ENCODE results near the gene CMTM5.

CMTM5 gene

DNA sequence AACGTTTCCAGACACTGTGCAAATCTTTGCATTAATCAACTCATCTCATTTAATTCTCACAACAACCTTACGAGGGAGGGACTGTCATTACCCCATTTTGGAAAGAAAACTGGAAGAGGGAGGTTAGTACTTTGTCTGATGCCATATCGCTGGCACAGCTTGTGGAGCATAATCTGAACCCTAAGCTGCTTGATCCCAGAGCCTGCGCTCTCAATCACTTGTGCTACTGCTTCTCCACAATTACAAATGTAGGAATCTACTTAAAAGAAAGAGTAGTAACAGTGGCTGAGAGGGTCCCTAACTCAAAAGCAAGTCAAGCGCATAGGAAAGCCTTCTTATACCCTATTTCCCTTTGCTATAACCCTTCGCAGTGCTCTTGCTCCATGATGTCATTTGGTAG is 15.1 kb upstream of the CMTM5 start:
- TF ChIP-seq, protein P1, sequence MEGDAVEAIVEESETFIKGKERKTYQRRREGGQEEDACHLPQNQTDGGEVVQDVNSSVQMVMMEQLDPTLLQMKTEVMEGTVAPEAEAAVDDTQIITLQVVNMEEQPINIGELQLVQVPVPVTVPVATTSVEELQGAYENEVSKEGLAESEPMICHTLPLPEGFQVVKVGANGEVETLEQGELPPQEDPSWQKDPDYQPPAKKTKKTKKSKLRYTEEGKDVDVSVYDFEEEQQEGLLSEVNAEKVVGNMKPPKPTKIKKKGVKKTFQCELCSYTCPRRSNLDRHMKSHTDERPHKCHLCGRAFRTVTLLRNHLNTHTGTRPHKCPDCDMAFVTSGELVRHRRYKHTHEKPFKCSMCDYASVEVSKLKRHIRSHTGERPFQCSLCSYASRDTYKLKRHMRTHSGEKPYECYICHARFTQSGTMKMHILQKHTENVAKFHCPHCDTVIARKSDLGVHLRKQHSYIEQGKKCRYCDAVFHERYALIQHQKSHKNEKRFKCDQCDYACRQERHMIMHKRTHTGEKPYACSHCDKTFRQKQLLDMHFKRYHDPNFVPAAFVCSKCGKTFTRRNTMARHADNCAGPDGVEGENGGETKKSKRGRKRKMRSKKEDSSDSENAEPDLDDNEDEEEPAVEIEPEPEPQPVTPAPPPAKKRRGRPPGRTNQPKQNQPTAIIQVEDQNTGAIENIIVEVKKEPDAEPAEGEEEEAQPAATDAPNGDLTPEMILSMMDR (IDR thresholded peaks at IDR 0.05; ENCODE audit: low read length, missing control alignments): no peak
- no peak for DNase-seq (ENCODE audit: low read depth)

DNA sequence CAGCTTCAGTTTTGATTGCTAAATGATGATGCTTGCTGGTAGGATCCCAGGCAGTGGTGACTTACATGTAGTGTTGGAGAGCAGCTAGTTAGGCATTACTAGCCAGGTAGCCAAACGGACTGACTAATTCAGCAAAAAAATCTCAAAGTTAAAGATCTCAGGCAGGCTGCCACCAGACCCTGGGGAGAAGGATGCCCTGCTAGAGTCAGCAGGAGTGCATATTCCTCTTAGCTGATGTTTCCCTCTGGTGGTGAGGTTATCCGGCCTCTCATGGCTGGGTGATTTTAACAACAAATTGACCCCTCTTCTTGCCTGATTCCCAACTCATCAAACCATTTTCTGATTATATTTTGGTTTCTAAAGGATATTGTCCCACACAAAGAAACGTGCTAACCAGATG is 14.6 kb upstream of the CMTM5 start:
- no peak for DNase-seq (ENCODE audit: low read depth)
- H3K4me3 ChIP-seq (replicated peaks; ENCODE audit: low read depth, low read length): no peak overlapping the region
- TF ChIP-seq, protein P1 (IDR thresholded peaks at IDR 0.05; ENCODE audit: low read length, missing control alignments): peak; percentile 13

More for the DNA sequence above, 15.1 kb upstream of the CMTM5 start:
- no peak overlapping the region for H3K4me3 ChIP-seq (replicated peaks; ENCODE audit: low read depth, low read length)

DNA sequence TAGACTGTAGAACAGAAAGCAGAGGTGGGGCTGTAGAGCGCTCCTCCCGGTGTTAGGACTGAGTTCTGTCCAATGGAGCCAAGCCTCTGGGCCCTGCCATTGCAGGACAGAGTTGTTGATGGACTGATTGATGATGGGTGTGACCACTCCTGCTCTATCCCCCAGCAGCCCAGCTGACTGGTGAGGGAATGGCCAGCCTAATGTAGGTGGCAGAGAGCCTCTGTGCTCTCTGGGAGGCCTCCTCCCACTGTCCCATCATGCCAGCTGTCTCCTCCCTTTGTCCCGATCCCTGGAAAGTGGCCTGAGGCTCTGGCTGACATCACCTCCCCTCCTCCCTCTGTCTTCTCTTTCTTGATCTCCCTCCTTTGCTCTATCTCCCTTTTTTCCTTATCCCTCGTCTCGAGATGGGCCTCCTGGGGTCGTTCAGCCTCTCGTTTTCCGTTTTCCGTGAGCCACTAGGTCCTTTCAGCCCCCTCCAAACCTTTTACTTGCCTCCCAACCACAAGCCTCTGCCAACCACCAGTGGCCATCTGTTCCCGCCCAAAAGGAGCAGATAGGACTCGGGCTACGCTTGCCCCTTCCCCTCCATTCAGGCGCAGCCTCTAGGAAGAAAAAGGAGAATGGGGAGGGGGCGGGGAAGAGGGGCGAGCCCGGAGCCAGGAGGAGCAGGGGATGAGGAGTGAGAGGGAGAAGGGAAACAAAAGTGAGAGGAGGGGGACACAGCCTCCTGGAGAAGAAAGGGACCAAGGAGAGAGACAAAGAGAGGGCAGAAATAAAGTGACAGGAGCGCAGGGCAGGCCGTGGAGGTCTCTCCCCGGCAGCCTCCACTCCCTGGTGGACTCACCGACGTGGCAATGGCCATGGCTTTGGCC is 12.4 kb upstream of the CMTM5 start:
- no peak for DNase-seq (ENCODE audit: low read depth)
- H3K4me3 ChIP-seq (replicated peaks; ENCODE audit: low read depth, low read length): peak overlapping the region; percentile 30
- TF ChIP-seq, protein P1 (IDR thresholded peaks at IDR 0.05; ENCODE audit: low read length, missing control alignments): no peak

DNA sequence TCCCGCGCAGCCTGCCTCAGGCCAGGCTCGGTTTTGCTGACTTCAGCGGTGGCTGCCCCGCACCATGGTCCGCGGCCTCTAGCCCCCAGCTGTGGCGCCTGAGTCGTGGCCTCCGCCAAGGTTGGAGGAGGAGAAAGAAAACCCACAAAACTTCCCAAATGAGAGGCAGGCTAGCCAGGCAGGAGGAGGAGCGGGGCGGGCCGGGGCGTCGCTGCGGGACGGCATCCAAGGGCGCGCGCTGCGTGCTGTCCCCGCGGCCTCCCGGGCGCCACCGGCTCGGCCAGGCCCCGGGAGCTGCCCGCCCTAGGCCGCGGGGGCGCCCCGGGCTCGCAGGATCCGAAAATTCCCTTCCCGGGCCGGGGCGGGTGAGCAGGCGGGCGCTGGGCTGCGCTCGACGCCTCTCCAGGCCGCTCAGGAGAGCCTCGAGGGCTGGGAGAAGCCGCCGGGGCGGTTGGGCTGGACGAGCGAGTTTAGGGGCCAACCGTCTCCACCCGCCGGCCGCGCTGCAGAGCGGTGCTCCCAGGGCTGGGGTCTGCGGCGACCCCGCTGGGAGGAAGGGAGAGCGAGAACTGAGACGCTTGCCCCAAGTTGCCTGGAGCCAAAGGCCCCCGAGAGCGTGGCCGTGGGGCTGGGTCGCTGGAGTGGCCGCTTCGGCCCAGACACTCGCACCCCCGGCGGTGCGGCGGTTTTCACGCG is 11.7 kb upstream of the CMTM5 start, which contains the start of gene EFS:
TSS of gene EFS (minus strand) at position 137 of the 696 bp plus-strand sequence. CDS start 147 bp downstream, outside the sequence.
- TF ChIP-seq, protein P1 (IDR thresholded peaks at IDR 0.05; ENCODE audit: low read length, missing control alignments): no peak
- DNase-seq (ENCODE audit: low read depth): no peak
- peak within 1 kb of the TSS; percentile 30 for H3K4me3 ChIP-seq (replicated peaks; ENCODE audit: low read depth, low read length)

DNA sequence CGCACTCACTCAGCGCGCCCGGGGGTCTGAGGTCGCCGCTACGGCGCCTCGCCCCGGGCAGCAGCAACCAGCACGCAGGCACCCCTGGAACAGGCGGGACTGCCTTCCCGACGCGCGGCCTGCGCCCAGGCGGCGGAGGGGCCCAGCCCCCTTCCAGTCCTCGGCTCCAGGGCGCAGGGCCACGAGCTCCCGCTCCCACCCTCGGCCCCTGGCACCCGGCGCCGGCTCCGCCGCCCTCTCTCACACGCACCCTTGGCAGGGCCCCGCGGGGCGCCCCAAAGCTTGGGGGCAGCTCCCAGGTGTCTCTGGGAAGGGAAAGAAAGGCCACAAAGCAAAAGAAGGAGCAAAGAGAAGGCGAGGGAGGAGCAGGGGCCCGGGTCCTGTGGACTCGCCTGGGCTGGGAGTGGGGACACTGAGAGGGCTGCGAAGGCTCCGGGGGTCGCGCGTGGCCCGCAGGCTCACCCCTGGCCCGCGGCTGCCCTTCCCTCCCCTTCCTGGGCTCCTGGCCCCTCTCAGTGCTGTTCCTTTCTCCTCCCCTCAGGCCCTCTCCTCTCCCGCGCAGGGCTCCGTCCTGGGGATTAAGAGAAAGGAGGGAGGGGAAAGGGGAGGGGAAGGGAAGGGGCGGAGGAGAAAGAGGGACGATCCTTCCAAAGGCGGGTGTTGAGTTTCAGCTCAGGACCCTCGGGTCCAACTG is 11.0 kb upstream of the CMTM5 start:
- TF ChIP-seq, protein P1 (IDR thresholded peaks at IDR 0.05; ENCODE audit: low read length, missing control alignments): no peak
- peak overlapping the region; percentile 27 for H3K4me3 ChIP-seq (replicated peaks; ENCODE audit: low read depth, low read length)
- DNase-seq (ENCODE audit: low read depth): peak; percentile 32

DNA sequence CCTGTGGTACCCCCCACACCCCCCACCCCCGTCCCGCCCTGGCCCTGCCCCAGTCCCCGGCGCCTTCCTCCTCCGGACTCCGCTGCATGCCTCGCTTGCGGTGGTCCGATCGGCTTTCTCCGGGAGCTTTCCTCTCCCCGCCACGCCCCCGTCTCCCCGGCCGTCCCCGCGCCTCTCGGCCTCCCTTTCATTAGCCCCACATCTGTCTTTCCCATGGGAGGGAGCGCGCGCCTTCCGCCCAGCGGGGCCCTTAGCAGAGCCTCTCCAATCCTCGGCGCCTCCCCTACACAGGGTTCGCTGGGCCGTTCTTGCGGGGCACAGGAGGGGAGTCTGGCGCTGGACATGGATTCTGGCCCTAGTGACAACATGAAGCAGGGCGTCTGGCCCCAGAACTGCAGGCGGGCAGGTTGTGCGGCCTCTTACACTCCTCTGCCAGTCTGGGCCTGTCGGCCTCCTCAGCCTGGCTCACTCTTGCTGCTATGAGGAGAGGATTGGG is 10.4 kb upstream of the CMTM5 start:
- H3K4me3 ChIP-seq (replicated peaks; ENCODE audit: low read depth, low read length): no peak overlapping the region
- DNase-seq (ENCODE audit: low read depth): peak; percentile 21
- TF ChIP-seq, protein P1 (IDR thresholded peaks at IDR 0.05; ENCODE audit: low read length, missing control alignments): no peak
